HFF-Myc (cell line): Measurements from ENCODE around the gene IRS1.

Experiments
- DNase-seq: peaks from one replicate; pipeline ENCODE4 v3.0.0-alpha.2; 2011; ENCODE audit warnings: low read depth; ENCODE audit errors: extremely low read depth
- H3K4me3 ChIP-seq: replicated peaks from 2 replicates; pipeline ENCODE4 v1.5.1; 2011; ENCODE audit warnings: low read depth, mild to moderate bottlenecking, control low read depth, low read length
- TF ChIP-seq, protein P1 (sequence below): IDR thresholded peaks from 2 replicates; pipeline ENCODE4 v1.5.1; 2012; ENCODE audit warnings: mild to moderate bottlenecking, low read depth, low read length, control low read depth; ENCODE audit errors: missing control alignments

The IRS1 gene

DNA sequence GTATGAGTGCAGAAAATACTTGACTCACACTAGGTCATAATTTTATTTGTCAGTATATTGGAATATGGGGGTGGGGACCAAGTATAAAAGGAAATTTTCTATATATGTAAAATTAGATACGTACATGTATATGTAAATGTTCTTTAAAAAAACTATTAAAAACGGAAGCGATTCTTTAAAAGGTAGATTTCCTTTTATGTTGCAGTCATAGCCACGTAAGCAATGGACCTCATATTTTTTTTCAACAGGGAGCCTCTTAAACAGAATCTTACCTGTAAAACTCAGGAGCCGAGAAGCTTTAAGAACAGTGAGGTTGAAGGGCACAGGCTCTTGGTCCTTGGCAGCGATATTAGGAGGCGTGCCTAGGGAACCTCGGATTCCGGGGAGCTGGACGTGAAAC, 39.5 kb upstream of the IRS1 start:
- H3K4me3 ChIP-seq = no peak overlapping the region
- TF ChIP-seq, protein P1, sequence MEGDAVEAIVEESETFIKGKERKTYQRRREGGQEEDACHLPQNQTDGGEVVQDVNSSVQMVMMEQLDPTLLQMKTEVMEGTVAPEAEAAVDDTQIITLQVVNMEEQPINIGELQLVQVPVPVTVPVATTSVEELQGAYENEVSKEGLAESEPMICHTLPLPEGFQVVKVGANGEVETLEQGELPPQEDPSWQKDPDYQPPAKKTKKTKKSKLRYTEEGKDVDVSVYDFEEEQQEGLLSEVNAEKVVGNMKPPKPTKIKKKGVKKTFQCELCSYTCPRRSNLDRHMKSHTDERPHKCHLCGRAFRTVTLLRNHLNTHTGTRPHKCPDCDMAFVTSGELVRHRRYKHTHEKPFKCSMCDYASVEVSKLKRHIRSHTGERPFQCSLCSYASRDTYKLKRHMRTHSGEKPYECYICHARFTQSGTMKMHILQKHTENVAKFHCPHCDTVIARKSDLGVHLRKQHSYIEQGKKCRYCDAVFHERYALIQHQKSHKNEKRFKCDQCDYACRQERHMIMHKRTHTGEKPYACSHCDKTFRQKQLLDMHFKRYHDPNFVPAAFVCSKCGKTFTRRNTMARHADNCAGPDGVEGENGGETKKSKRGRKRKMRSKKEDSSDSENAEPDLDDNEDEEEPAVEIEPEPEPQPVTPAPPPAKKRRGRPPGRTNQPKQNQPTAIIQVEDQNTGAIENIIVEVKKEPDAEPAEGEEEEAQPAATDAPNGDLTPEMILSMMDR = no peak
- DNase-seq = no peak

DNA sequence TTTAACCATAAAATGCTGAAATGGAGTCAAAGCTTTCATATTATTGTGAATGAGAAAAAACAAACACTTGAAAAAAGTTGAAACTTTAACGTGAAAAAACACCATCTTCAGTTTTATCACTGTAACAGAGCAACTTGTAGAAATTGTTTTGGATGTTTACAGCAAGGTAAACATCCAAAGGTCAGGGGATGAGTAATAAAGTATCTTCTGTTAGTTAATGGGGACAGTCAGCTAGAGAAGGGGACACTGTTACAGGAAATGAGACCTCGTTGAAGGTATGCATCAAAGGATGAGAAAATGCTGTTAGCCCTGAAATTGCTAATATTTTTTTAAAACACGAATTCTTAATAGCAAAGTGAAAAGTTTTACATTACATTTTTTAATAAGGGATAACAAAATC, 39.1 kb upstream of the IRS1 start:
- DNase-seq = no peak
- no peak overlapping the region for H3K4me3 ChIP-seq
- TF ChIP-seq, protein P1 = no peak

DNA sequence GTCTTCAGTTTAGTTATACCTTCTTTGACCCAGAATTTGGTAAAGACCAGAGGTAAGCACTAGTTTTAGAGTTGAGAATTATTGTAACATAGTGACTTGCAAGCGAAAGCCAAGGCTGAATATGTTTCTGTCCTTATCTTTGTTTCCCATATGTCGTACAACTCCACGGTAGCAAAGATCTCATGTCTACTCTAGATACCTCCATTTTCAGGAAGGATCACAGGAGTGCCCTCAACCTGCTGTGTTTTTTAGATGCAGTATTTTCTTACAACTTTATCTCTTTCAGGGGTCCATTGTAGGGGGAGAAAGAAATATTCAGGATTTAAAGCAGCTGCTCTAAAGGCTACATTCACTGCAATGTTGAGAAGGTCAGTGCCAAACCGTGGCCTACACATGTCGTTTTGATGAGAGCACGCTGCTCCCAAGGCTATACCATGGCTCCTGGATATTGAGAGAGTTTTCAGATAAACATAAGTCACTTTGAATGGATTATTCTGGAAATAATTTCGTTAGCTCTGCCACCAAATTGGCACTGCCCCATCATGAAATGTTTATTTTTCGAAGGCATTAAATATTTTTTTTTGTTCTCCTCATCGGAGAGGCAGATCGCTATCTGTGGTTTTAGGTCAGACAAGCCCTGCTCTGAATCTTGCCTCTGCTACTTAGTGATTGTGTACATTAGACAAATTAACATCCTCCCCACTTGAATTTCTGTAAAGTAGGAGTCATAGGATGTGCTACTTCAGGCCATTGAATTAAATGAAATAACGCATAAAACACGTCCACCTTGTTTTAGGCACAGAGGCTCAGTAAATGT, 38.4 kb upstream of the IRS1 start:
- H3K4me3 ChIP-seq = no peak overlapping the region
- DNase-seq = no peak
- TF ChIP-seq, protein P1 = no peak

DNA sequence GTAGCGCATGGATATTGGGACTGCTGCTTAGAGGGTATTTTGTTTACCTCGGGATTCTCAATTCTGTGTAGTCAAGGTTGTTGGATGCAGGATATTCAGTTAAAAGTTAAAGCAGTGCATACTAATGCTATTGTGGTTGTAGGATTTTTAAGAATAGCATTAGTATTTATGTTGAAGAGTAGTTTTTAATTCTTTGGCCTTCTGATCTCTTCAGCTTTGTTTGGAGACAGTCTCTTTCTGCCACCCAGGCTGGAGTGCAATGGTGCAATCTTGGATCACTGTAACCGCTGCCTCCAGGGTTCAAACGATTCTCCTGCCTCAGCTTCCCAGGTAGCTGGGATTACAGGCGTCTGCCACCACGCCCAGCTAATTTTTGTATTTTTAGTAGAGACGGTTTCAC, 37.7 kb upstream of the IRS1 start:
- DNase-seq = no peak
- H3K4me3 ChIP-seq = peak overlapping the region; percentile 67; the same call in 1 of the 2 replicates
- TF ChIP-seq, protein P1 = no peak

DNA sequence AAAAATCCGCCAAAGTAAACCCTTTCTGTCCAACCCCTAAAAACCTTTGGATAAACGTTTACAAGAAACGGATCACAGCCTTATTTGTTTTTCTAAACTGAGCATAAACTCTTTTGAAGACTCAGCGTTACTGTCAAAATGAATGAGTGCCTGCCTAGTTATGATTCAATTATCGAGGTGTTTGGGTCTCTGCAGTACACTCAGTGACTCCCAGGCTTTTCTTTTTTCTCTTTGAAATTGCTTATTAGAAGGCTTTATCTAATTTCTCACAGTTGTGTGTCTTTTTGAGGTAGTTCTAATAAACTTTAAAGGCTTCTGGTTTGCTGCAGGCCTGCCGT, 36.9 kb upstream of the IRS1 start:
- TF ChIP-seq, protein P1 = no peak
- H3K4me3 ChIP-seq = peak overlapping the region; percentile 67
- no peak for DNase-seq

DNA sequence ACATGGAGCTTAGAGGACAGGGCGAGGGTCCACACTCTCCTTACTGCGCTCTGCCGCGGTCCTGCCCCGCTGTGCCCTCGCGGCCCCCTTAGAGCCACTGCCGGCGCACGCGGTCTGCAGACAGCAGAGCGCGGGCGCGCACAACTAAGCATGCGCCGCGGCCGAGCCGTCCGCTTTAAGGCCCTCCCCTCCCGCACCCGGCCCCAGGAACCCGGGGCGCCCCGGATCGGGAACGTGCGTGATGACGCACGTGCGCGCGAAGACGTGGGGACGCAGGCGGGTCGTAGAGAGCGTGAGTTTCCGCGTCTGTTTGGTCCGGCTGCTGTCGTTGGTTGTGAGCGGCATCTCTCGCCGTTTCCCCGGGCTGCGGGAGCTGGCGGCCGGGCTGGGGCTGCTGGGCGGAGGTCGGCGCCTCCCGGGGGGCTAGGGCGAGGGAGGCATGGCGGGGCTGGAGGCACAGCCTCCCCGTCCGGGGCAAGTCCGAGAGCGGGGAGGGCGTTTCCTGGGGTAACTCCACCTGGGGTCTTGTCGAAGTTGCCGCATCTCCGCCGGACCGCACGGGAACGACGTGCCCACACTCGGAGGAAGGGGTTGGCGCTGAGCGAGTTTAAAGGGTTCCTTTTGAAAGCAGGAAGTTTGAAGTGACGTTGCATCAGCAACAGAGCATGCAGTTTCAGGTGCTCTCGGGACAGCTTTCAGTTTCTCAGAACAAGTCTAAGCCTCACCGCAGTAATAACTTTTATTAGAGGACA, 36.4 kb upstream of the IRS1 start, which contains the start of gene RHBDD1:
Gene RHBDD1, plus strand, starts transcription at position 259 of the 752 bp plus-strand sequence. CDS start 28,640 bp downstream, outside the sequence.
- TF ChIP-seq, protein P1 = no peak
- H3K4me3 ChIP-seq = peak within 1 kb of the TSS; percentile 67
- DNase-seq = peak; percentile 66
